ENCODE data around the gene SYNM.

- TF ChIP-seq POLR2AphosphoS5 (IDR thresholded peaks at IDR 0.05; ENCODE audit: low read depth): no peak
- TF ChIP-seq, protein P1, sequence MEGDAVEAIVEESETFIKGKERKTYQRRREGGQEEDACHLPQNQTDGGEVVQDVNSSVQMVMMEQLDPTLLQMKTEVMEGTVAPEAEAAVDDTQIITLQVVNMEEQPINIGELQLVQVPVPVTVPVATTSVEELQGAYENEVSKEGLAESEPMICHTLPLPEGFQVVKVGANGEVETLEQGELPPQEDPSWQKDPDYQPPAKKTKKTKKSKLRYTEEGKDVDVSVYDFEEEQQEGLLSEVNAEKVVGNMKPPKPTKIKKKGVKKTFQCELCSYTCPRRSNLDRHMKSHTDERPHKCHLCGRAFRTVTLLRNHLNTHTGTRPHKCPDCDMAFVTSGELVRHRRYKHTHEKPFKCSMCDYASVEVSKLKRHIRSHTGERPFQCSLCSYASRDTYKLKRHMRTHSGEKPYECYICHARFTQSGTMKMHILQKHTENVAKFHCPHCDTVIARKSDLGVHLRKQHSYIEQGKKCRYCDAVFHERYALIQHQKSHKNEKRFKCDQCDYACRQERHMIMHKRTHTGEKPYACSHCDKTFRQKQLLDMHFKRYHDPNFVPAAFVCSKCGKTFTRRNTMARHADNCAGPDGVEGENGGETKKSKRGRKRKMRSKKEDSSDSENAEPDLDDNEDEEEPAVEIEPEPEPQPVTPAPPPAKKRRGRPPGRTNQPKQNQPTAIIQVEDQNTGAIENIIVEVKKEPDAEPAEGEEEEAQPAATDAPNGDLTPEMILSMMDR (conservative IDR thresholded peaks at IDR 0.05; ENCODE audit: low read depth in 2 of 2): no peak
- TF ChIP-seq EZH2 (IDR thresholded peaks at IDR 0.05; ENCODE audit: low read depth, unreplicated experiment): no peak
- no peak for TF ChIP-seq CREB1 (CRISPR knock-in tag; IDR thresholded peaks at IDR 0.05; ENCODE audit: low read depth)
- TF ChIP-seq, protein P2, sequence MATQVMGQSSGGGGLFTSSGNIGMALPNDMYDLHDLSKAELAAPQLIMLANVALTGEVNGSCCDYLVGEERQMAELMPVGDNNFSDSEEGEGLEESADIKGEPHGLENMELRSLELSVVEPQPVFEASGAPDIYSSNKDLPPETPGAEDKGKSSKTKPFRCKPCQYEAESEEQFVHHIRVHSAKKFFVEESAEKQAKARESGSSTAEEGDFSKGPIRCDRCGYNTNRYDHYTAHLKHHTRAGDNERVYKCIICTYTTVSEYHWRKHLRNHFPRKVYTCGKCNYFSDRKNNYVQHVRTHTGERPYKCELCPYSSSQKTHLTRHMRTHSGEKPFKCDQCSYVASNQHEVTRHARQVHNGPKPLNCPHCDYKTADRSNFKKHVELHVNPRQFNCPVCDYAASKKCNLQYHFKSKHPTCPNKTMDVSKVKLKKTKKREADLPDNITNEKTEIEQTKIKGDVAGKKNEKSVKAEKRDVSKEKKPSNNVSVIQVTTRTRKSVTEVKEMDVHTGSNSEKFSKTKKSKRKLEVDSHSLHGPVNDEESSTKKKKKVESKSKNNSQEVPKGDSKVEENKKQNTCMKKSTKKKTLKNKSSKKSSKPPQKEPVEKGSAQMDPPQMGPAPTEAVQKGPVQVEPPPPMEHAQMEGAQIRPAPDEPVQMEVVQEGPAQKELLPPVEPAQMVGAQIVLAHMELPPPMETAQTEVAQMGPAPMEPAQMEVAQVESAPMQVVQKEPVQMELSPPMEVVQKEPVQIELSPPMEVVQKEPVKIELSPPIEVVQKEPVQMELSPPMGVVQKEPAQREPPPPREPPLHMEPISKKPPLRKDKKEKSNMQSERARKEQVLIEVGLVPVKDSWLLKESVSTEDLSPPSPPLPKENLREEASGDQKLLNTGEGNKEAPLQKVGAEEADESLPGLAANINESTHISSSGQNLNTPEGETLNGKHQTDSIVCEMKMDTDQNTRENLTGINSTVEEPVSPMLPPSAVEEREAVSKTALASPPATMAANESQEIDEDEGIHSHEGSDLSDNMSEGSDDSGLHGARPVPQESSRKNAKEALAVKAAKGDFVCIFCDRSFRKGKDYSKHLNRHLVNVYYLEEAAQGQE (IDR thresholded peaks at IDR 0.05; ENCODE audit: unreplicated experiment): no peak
Observed at GRCh38 chr15:99130765-99131440, 26.0 kb downstream of the SYNM start.
